ENCODE measurements around the gene ARFGAP1. TPM values are rescaled to one million over a fixed set of nuclear protein-coding genes. Genes with fewer than 3 reads are reported as not detected.

Gene ARFGAP1
- total RNA-seq, 4 donors from 2014 or later: 16.1 to 46.2 (median 22.7) TPM

- TF ChIP-seq CTCF (IDR thresholded peaks at IDR 0.05; ENCODE audit: low read depth): no peak
Measured at GRCh38 chr20:63235399-63235983, 37.1 kb upstream of the ARFGAP1 start, which contains the start of gene BIRC7. Gene BIRC7, plus strand, starts transcription at chr20:63235905. Its CDS starts 192 bp downstream, at chr20:63236097.

GRCh38 chr20:63236116-63236837 lies 36.3 kb upstream of the ARFGAP1 start:
- no peak for TF ChIP-seq CTCF (IDR thresholded peaks at IDR 0.05; ENCODE audit: low read depth)

GRCh38 chr20:63238031-63238430 lies 34.6 kb upstream of the ARFGAP1 start:
- no peak for TF ChIP-seq CTCF (IDR thresholded peaks at IDR 0.05; ENCODE audit: low read depth)

- TF ChIP-seq CTCF (IDR thresholded peaks at IDR 0.05; ENCODE audit: low read depth): no peak
Measured at GRCh38 chr20:63238514-63239125, 34.0 kb upstream of the ARFGAP1 start.

- TF ChIP-seq CTCF (IDR thresholded peaks at IDR 0.05; ENCODE audit: low read depth): no peak
Measured at GRCh38 chr20:63239431-63239830, 33.2 kb upstream of the ARFGAP1 start.

GRCh38 chr20:63240004-63240403 lies 32.6 kb upstream of the ARFGAP1 start:
- TF ChIP-seq CTCF (IDR thresholded peaks at IDR 0.05; ENCODE audit: low read depth): no peak

- no peak for TF ChIP-seq CTCF (IDR thresholded peaks at IDR 0.05; ENCODE audit: low read depth)
Measured at GRCh38 chr20:63241272-63241671, 31.3 kb upstream of the ARFGAP1 start.

All from subcutaneous adipose tissue (tissue), 4 donors.